ENCODE results near the gene NUMA1. TPM values are rescaled to one million over a fixed set of nuclear protein-coding genes. Genes with fewer than 3 reads are reported as not detected.

NUMA1 gene
- total and polyA plus RNA-seq, 9 of the 15 experiments (the other 6 are each of a cell fraction or from before 2014, with no cell fraction given), result 4.1 to 104 (median 51.2) TPM

DNA sequence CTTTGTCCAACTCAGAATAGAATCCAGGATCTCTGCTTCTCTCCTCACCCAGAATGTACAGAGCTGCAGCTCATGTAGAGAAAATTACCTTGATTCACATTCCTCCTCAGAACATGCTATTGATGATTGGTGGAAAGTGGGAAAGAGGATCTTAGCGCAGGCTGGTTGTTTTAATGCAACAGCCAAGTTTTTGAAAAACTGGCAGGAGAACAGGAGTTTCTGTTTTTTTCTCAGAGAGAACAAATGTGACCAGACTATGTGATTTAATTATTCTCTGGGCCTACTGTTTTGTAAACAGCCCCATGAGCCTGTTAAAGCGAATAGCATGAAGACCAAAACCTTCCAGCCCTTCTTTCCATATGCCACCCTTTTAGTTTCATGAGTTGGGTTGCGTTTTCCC lies 100.7 kb downstream of the NUMA1 start (continued):
- no peak for TF ChIP-seq RCOR1 (IDR thresholded peaks at IDR 0.05; ENCODE audit: borderline replicate concordance in 1 of 2, low read depth in 2 of 2, low read length in 2 of 2)
- TF ChIP-seq JUN (IDR thresholded peaks at IDR 0.05; ENCODE audit: borderline replicate concordance, low read depth, low read length), result no peak
- no peak for TF ChIP-seq JUN (CRISPR knock-in tag; IDR thresholded peaks at IDR 0.05; ENCODE audit: borderline replicate concordance)
- TF ChIP-seq, protein P1, sequence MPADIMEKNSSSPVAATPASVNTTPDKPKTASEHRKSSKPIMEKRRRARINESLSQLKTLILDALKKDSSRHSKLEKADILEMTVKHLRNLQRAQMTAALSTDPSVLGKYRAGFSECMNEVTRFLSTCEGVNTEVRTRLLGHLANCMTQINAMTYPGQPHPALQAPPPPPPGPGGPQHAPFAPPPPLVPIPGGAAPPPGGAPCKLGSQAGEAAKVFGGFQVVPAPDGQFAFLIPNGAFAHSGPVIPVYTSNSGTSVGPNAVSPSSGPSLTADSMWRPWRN (IDR thresholded peaks at IDR 0.05; ENCODE audit: low read depth), result no peak
- no peak for TF ChIP-seq NCOA2 (IDR thresholded peaks at IDR 0.05; ENCODE audit: partially characterized antibody in 2 of 2)
- TF ChIP-seq, protein P2, sequence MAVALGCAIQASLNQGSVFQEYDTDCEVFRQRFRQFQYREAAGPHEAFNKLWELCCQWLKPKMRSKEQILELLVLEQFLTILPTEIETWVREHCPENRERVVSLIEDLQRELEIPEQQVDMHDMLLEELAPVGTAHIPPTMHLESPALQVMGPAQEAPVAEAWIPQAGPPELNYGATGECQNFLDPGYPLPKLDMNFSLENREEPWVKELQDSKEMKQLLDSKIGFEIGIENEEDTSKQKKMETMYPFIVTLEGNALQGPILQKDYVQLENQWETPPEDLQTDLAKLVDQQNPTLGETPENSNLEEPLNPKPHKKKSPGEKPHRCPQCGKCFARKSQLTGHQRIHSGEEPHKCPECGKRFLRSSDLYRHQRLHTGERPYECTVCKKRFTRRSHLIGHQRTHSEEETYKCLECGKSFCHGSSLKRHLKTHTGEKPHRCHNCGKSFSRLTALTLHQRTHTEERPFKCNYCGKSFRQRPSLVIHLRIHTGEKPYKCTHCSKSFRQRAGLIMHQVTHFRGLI (CRISPR knock-in tag; IDR thresholded peaks at IDR 0.05), result no peak
- TF ChIP-seq FIP1L1 (IDR thresholded peaks at IDR 0.05; ENCODE audit: low read depth, low read length, poor library complexity, severe bottlenecking), result no peak
- no peak for TF ChIP-seq ZBTB7A (IDR thresholded peaks at IDR 0.05; ENCODE audit: borderline replicate concordance, control insufficient read depth, low read depth, low read length)
- no peak for TF ChIP-seq U2AF1 (optimal IDR thresholded peaks at IDR 0.05; ENCODE audit: low read depth, low read length)

Measured in K562 (cell line).